OCI-LY7 (cell line): ENCODE results near the gene TMED5.

Source experiments
- CTCF ChIP-seq: fragments of 200-600 bp; sonication (generic); conservative IDR thresholded peaks from 2 replicates; pipeline ENCODE4 v1.5.1; 2014; ENCODE audit warnings: mild to moderate bottlenecking, antibody characterized with exemption, low read length, moderate library complexity, mixed read lengths
- EZH2phosphoT487 ChIP-seq: fragments of 200-600 bp; sonication (generic); IDR thresholded peaks from 2 replicates; pipeline ENCODE4 v1.6.1; 2018; ENCODE audit warnings: low read depth, borderline replicate concordance, mild to moderate bottlenecking, mixed run types, antibody characterized with exemption, low read length, moderate library complexity, mixed read lengths

- no peak for TF ChIP-seq CTCF
- TF ChIP-seq EZH2phosphoT487, result no peak
Observed at GRCh38 chr1:93179886-93180722, at the start of gene TMED5.
